Measurements from ENCODE around the gene TOP2A.
"Not testable (repeated sequence)": the region's sequence is repeated elsewhere in the genome, so short reads cannot be mapped to it uniquely, and the experiment has no call there.

TOP2A gene

GRCh38 chr17:40372031-40372430 lies 45.7 kb downstream of the TOP2A start:
- TF ChIP-seq, protein P1, sequence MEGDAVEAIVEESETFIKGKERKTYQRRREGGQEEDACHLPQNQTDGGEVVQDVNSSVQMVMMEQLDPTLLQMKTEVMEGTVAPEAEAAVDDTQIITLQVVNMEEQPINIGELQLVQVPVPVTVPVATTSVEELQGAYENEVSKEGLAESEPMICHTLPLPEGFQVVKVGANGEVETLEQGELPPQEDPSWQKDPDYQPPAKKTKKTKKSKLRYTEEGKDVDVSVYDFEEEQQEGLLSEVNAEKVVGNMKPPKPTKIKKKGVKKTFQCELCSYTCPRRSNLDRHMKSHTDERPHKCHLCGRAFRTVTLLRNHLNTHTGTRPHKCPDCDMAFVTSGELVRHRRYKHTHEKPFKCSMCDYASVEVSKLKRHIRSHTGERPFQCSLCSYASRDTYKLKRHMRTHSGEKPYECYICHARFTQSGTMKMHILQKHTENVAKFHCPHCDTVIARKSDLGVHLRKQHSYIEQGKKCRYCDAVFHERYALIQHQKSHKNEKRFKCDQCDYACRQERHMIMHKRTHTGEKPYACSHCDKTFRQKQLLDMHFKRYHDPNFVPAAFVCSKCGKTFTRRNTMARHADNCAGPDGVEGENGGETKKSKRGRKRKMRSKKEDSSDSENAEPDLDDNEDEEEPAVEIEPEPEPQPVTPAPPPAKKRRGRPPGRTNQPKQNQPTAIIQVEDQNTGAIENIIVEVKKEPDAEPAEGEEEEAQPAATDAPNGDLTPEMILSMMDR (IDR thresholded peaks at IDR 0.05; ENCODE audit: extremely low read depth, missing control alignments), result no peak
- DNase-seq (ENCODE audit: low spot score), result peak; percentile 18

GRCh38 chr17:40371261-40371929 lies 46.3 kb downstream of the TOP2A start:
- TF ChIP-seq, protein P1 (IDR thresholded peaks at IDR 0.05; ENCODE audit: extremely low read depth, missing control alignments), result no peak
- DNase-seq (ENCODE audit: low spot score), result peak; percentile 36

GRCh38 chr17:40369923-40370322 lies 47.8 kb downstream of the TOP2A start:
- peak; percentile 10 for DNase-seq (ENCODE audit: low spot score)
- TF ChIP-seq, protein P1 (IDR thresholded peaks at IDR 0.05; ENCODE audit: extremely low read depth, missing control alignments), result no peak

- DNase-seq (ENCODE audit: low spot score), result not testable (repeated sequence)
These were observed 50.0 kb downstream of the TOP2A start for GRCh38 chr17:40367728-40368127.

DNA sequence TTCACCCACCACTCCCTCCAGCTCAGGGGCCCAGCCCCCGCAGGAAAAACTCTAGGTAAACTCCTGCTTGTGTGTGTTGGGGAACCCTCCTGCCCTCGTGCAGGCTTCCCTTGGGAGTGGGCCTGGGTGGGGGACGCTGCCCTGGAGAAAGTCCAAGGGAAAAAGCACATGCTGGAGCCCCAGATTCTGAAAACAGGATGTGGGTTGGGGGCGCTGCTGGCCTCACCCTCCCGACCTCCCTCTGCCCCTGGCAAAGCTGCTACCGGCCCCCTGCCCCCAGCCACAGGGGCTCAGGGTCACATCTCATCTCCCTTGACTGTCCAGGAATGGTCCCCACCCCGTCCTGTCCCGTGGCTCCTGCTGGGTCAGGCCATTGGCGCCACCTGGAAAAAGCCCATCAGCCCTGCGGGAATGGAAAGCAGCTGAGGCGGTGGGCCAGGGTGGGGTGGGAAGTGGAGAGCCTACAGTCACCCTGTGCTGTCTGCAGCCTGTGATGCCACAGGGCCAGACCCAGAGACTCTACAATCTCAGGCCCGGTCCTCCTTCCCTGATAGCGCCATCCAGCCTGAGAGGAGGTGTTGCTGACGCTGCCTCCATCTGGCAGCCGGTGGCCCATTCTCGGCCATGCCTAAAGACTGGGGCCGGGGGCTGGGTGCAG lies 50.7 kb downstream of the TOP2A start:
- DNase-seq (ENCODE audit: low spot score), result no peak
- TF ChIP-seq, protein P1 (IDR thresholded peaks at IDR 0.05; ENCODE audit: extremely low read depth, missing control alignments), result no peak

DNA sequence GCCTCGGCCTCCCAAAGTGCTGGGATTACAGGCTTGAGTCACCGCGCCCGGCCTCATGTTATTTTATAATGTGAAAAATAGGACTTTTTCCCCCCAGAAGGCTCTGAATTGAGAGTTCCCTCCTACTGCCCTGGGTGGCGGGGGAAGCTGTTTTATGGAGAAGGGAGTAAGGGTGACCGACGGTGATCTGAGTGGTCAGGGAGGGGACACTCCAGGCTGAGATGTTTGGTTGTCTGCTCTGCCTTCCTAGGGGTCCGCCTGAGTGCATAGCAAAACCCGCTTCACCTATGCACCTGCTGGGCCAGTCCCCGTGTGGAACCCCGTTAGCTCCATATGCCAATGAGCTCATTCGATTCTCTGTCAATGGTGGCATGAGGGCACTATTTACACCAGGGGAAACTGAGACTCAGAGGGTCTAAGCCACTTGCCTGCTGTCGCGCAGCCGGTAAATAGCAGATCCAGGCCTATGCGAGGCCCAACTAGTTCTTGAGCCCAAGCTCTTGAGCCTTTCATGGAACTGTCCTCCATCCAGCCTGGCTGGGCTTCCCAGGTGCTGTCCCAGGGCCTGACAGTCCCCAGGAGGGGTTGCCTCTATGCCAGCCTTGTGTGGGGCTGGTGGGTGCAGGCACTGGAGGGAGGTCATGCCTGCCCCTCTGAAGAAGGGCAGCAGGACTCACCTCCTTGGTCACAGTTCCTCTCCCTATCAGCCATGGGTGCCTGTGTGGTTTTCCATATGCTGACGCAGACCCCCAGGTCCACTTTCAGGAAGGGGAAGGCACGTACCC lies 51.4 kb downstream of the TOP2A start:
- no peak for DNase-seq (ENCODE audit: low spot score)
- TF ChIP-seq, protein P1 (IDR thresholded peaks at IDR 0.05; ENCODE audit: extremely low read depth, missing control alignments), result no peak

DNA sequence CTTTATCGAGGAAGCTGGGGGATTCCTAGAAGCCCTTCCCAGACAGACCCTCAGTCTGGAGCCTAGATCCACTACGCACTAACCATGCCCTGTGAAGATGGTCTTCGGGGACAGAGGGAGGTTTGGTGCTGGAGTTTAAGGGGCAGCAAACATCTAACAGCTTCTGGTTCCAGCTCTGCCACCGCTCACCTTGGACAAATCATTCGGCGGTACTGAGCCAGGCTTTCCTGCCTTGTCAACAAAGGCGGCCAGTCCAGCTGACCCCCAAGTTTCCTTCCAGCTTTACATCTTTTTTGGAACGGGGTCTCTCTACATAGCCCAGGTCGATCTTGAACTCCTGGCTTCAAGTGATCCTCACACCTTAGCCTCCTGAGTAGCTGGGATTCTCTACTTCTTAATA lies 52.8 kb downstream of the TOP2A start:
- peak; percentile 13 for DNase-seq (ENCODE audit: low spot score)

More for the DNA sequence above, 52.8 kb downstream of the TOP2A start:
- TF ChIP-seq, protein P1 (IDR thresholded peaks at IDR 0.05; ENCODE audit: extremely low read depth, missing control alignments), result no peak
